HFF-Myc (cell line): ENCODE data around the gene KCNJ1.

Experiments
- DNase-seq: peaks from one replicate; pipeline ENCODE4 v3.0.0-alpha.2; 2011; ENCODE audit warnings: low read depth; ENCODE audit errors: extremely low read depth
- H3K4me3 ChIP-seq: replicated peaks from 2 replicates; pipeline ENCODE4 v1.5.1; 2011; ENCODE audit warnings: low read depth, mild to moderate bottlenecking, control low read depth, low read length
- TF ChIP-seq, protein P1 (sequence below): IDR thresholded peaks from 2 replicates; pipeline ENCODE4 v1.5.1; 2012; ENCODE audit warnings: mild to moderate bottlenecking, low read depth, low read length, control low read depth; ENCODE audit errors: missing control alignments

The KCNJ1 gene

DNA sequence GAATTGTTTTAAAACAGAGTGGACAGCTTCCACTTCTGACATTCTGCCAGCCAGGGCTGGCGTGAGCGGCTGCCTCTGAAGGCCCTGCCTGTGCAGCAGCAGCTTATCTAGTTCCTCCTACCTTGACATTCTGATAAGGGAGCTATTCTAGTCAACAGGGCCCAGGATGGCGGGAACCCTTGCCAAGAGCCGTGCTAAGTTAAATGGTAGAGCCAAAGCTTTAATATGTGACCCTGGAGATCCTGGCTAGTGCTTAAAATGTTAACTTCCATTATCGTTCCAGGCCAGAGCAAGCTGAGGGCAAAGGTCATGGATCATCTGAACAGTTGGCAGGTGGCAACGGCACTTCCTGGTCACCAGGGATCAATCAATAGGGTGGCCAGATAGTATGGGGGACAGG lies 27.6 kb upstream of the KCNJ1 start:
- H3K4me3 ChIP-seq, result no peak overlapping the region
- DNase-seq, result no peak
- TF ChIP-seq, protein P1, sequence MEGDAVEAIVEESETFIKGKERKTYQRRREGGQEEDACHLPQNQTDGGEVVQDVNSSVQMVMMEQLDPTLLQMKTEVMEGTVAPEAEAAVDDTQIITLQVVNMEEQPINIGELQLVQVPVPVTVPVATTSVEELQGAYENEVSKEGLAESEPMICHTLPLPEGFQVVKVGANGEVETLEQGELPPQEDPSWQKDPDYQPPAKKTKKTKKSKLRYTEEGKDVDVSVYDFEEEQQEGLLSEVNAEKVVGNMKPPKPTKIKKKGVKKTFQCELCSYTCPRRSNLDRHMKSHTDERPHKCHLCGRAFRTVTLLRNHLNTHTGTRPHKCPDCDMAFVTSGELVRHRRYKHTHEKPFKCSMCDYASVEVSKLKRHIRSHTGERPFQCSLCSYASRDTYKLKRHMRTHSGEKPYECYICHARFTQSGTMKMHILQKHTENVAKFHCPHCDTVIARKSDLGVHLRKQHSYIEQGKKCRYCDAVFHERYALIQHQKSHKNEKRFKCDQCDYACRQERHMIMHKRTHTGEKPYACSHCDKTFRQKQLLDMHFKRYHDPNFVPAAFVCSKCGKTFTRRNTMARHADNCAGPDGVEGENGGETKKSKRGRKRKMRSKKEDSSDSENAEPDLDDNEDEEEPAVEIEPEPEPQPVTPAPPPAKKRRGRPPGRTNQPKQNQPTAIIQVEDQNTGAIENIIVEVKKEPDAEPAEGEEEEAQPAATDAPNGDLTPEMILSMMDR, result no peak

DNA sequence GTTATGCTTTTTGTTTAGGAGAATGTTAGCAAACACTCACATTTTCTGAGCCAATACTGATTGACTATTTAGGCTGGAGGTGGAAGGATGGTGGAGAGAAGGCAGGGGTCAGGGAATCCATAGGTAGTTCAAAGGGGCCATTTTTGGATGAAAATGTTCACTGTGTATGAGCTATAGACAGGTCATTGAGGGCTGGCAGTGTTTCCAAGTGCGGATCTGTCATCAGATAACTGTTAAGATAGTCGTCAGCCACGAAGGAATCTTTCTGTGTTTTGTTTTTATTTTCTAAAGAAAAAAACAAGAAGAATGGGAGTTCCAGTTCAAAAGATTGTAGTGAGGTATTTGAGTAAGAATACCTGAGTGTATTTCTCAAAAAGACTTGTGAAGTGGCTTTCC lies 27.2 kb upstream of the KCNJ1 start:
- no peak for DNase-seq
- H3K4me3 ChIP-seq, result no peak overlapping the region
- TF ChIP-seq, protein P1, result no peak

DNA sequence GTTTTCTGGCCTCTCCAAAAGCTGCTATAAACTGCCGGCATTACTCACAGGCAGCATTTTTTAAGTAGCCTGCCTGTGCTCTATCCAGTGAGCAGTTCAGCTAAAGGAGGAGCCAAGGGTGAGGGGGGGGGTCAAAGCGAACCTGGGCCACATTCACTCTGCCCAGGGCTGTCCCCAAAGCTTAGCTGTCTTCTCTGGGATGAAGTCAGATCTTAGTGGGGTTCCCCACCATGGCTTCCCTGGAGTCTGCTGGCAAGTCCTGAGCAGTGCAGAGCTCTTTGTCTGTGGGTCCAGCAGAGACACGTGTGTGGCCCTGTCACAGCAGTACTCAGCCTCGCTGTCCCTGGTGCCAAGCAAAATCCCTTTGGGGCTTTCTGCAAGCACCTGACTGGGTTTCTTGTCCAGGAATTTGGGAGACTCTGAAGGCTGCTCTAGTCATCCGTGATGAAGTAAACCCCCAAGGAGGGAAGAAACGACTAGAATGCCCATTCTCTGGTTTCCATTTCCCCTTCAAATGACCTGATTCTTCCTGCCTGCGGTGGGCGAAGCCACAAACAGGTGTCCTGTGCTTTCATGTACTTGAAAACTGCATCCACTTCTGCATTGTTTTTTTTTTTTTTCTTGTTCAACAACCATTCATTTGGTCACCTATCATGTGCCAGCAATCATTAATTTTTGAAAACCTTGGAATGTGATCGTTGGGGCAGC lies 26.6 kb upstream of the KCNJ1 start:
- no peak for DNase-seq

DNA sequence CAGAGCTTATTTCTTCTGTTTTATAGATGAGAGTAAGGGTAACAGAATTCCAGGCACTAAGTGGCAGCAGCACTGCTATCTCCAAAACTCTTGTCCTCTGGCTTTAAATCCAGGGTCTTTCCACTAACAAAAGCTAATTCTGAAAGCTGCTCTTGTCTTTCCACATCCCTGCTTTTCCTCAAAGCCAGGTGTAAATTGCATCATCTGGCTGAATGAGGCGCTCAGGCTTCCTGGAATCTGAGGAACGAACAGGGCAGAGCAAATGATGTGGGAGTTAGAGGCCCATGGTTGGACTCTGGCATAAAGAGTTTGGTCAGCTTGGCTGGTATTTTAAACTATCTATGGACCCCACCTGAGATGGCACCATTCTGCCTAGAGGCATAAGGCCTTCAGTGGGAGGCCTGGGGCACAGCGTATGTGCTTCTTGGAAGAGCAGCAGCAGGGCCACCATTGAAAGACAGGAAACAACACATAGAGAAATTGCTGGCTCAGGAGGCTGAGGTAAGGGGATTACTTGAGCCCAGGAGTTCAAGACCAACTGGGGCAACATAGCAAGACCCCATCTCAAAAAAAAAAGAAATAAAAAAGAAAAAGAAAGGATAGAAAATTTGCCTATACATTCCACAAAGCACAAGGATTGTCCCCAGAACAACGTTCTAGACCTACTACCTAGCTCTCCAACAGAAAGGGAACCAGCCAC lies 25.9 kb upstream of the KCNJ1 start:
- DNase-seq, result no peak
- TF ChIP-seq, protein P1, result no peak
- H3K4me3 ChIP-seq, result no peak overlapping the region

More for the DNA sequence above, 26.6 kb upstream of the KCNJ1 start:
- TF ChIP-seq, protein P1, result no peak
- no peak overlapping the region for H3K4me3 ChIP-seq

DNA sequence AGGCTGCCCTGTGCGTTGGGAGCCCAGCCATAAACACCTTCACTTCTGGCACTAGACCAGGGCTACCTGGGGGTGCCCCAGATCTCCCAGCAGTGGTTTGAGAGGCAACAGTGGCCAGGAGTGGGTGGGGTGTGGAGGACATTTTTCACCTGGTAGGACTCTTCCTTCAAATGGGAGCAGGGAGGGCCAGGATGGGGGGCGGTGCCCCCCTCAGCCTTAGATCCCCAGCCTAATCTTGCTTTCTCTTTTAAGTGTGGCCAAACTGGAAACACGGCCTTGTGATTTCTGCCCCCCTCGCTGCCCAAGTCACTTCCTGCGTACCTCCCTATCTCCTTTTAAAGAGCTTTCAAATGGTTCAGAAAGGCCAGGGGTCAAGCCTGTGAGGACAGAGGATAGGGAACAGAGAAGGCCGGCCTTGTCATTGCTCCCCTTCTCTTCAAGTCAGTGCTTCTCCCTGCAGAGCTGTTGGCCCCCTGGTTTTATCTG lies 24.9 kb upstream of the KCNJ1 start:
- no peak for DNase-seq
- no peak overlapping the region for H3K4me3 ChIP-seq
- TF ChIP-seq, protein P1, result no peak

DNA sequence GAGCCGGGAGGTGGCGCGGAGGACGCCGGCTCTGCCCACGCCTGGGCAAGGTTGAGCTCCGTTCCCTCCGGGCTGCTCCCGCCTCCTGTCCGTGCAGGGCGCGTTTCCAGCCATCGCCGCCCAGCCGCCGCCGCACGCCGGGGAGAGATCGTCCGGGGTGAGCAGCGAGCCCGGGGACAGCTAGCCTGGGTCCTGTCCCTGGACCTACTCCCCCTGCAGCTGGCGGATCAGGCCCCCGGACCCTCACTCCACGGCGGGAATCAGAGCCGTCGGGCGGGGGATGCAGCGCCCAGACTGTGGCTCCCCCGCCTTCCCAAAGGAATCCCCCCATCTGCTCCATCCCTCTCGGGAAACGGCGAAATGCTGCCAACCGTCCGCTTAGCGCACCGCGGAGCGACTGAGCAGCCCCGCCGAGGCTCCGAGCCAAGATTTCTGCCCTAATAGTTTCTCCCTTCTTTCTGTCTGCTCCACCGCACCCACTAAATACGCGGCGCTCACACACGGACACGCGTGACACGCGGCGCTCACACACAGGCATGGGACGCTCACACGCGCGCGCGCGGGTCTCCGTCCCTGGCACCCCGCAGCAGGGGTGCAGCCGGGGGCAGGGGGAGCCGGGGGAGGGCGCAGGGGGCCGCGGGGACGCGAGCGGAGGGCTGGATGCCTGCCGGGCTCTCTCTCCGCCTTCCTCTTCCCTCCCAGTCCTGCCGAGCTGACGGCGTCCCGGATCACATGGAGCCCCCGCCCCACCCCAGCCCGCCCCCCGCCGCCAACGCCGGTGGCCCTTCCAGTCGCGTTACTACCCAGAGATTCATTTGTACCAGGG lies 23.7 kb upstream of the KCNJ1 start, which contains the start of gene KCNJ5:
Gene KCNJ5 (plus strand): TSS at position 814 of the 826 bp plus-strand sequence. CDS start 19,918 bp downstream, outside the sequence.
- TF ChIP-seq, protein P1, result no peak
- DNase-seq, result no peak
- H3K4me3 ChIP-seq, result peak within 1 kb of the TSS; percentile 41
